Stimulated activated CD4-positive, alpha-beta T cell treated with anti-CD3 and anti-CD28 coated beads, Interleukin-4, amount 100 ng/mL, for 24 hours (primary cell): ENCODE results near the gene UBD.

Source experiments
- DNase-seq: peaks from one replicate; pipeline ENCODE4 v3.0.0-alpha.2; 2020

Gene UBD

DNA sequence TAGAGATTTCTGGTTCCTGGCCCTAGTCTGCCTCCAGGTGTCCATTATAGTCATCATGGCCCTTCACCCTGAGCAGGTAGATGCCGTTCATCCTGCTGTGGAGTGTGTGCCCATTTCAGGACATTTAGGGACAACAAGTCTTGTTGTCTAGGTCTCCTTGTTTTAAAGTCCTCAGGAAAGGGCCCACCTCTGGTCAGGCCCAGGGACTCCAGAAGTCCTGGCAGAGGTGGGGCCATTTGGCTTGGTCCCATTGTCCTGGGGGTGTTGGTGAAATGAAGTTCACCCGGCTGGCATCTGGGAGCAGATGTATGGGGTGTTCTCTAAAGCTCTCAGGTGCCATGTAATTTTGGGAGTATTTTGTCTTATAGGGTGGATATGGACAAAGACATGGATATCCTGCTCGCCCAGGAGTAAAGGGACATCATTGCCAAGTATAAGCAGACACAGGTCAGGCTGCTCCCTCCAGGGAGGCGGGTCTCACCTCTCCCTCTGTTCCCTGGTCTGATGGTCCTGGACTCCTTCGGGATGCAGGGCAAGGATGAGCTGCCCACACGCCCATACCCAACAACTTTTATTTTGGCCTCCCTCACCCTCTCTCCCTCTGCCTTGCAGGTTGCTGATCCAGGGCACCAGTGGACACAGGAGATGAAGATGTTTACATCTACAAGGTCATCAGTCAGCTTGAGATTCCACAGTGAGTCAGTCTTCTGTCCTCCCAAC, 40.1 kb downstream of the UBD start:
- DNase-seq: no peak

DNA sequence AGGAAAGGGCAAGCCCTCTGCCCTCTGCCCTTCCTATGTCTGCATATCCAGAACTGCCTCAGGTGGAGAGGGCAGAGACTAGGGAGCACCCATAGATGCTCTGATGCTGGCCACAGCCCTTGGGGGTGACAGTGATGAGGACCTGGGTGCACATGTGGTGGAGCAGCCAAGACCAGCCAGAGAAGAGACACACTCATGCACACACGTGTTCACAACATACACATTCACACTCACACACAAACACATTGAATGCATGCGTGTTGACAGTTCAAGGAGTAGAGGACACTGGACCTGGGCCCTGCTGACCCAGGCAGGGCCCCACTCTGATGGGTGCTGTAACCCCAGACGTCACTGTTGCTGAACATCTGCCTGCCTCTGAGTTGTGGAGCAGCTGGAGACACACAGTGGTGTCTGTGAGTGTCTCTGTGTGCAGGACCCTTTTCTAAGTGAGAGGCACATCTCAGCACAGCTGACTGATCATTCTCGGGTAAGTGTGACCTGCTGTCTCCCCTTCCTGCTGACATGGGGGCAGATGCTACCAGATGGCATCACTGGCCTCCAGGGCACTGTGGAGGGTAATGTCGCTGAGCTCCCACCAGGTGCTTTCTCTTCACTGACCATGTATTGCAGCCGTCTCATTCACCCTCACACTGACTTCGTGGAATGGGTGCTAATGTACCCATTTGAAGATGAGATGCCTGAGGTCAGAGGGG, 41.6 kb downstream of the UBD start:
- no peak for DNase-seq

DNA sequence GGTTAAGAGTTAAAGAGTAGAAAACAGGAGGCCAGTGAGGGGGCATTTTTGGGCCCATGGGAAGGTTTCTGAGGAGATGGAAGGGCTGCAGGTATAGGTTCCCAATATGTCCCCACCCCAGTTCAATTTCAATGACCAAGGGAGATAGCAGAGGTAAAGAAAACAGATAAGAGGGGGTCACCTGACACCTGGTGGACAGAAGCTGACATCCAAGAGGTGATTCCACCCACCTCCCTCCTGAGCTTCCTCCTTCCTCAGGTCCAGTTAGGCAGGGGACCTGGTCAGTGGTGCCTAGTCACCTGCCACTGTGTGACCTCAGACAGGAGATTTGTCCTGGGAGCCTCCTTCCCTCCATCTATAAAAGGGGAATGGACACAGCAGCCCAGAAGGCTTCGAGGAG, 42.3 kb downstream of the UBD start:
- DNase-seq: no peak

DNA sequence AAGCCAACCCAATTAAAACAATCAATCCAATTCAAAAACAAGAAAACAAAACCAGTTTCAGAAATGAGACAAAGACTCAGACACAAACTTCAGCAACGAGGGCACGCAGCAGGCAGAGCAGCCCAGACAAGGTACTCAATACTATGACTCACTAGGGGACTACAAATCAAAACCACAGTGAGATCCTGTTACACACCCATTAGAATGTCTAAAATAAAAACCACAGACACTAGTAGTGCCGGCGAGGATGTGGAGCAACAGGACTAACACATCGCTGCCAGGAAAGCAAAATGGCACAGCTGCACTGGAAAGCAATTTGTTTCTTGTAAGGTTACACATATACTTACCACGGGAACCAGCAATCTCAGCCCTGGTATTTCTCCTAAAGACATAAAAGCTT, 43.4 kb downstream of the UBD start:
- peak; percentile 22 for DNase-seq

DNA sequence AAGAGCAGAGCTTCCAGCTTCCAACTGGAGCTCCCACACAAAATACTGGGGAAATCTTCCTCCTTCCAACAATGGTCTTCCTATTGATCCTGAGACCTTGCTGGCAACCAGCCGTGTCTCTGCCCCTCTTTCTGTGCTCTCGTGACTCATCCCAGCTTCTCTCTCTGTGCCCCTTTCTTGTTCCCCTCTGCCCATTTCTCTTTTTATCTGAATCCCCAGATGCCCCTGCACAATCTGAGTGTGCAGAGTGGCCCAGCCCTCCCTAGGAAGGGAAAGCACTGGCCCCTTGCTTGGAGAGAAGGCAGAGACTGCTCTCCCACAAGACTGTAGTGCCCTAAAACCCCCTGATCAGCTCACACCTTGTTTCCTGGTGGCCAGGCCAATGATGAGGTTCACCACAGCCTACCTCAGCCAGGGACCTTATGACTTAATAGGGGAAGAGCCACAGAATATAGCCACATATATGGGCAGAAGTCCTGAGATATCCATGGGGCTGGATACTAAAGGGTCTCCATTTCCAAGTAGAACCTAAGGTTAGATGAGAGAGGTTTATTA, 48.7 kb downstream of the UBD start:
- DNase-seq: no peak

DNA sequence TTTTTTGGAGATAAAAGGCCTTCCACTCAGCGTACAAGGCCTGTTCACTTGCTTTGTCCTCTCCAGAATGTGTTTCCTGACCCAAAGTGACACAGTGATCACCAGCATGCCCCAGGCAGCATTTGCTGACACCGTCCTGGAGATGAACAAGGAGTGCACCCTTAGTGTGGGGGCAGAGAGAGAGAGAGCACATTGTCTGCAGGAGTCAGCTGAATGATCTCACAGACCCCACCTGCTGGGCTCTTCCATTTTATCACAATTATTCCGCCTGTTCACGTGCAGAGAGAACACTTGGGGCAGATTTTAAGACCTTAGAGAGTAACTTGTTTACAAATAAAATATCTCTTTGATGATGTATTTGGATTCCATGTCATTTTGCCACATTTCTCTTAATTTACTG, 49.3 kb downstream of the UBD start:
- DNase-seq: no peak

DNA sequence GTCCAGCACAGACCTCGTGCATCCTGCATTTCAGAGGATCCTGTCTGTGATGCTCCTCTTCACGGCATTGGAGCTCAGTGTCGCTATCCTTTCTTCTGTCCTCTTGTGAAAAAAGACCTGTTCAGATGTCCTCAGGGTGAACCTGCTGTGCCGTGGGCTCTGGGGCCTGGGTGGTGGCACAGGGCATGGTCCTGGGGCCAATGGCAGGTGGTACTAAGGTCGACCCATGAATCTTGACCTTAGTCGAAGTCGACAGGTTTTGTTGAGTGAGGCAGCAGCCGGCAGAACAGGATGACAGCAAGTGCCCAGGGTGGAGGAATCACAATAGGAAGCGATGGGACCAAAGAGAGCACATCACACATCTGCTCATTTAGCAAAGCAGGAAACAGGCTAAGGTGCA, 49.8 kb downstream of the UBD start:
- DNase-seq: no peak

DNA sequence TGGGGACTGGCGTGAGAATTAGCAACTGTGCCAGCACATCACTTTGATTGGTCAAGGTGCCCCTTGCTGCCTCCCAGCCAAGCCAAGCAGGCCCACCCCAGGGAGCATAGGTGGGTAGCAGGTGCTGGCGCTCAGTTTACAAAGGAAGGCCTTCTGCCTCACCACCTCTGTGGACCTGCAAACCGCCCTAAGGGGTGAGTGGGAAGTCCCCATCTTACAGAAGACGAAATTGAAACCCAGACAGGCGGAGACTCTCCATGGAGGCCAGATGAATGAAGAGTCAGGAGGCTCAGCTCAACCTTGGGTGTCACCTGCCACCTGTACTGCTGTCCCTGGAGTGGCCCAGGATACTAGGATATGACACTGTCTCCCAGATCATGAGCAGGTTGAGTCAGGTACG, 50.3 kb downstream of the UBD start:
- DNase-seq: no peak

DNA sequence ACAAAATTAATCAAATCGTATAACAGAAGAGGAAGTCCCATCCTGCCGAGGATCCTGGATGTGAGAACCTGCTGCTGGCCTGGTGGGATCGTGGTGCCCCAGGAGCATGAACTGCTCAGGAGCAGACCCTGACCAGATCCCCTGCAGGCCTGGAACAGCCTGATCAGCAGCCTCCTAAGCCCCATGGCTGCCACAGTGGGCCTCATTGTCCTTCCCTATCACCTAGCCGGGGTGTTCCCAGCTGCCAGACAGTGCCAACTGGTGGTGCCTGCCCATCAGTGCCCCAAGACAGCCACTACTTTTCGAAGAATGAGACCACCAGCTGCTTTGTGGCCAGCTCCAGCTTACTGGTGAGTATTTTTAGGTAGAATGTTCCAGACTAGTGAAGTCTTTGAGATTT, 52.2 kb downstream of the UBD start:
- DNase-seq: no peak

DNA sequence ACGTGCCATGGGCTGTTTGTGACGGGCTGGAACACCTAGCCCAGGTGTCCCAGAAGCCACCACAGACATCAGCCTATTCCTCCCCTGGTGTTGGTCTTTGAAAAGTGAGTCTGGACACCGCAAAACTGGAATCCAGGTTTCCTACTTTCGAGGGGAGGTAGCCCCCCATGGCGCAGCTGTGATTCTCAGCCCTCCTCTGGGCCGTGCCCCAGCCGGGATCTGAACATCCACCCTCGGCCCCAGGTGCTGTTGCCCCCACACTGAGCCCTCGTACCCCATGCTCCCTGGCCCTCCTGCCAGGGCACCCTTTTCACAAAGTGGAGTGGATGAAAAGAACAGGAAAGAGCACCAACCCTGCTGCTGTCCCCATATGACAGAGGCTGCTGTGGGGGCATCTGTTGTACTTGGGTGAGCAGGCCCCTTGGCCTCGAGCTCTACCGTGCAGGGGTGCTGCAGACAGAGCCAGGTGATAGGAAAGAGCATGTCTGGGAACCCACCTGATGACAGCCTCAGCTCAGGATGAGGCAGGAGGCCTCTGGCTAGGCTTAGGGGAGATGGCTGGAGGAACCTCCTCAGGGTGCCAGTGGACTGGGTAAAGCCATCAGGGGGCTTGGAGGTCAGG, 53.0 kb downstream of the UBD start:
- no peak for DNase-seq

DNA sequence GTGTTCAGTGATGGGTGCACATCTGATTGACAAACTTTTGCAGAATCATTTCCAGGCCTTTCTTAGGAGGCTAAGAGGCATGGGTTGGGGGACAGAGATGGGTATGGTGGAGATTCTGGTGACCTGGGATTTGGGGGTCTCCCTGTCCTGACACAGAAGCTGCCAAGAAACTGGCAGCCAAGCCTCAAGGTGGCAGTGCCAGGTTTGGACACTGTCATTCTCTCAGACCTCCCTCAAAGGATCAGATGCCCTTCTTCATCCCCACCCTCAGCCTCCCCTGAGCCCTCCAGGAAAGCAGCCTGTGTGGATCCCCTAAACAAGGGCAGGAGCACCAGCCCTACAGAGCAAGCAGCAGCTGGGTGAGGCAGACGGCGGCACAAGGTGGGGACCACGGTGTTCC, 53.7 kb downstream of the UBD start:
- DNase-seq: no peak
